Ectodermal cell (in vitro differentiated cells): ENCODE data around the gene DCAF15. TPM values are rescaled to one million over a fixed set of nuclear protein-coding genes. Genes with fewer than 3 reads are reported as not detected.

Experiments used
- H3K27ac ChIP-seq: 2 replicates; pipeline ENCODE4 v1.7.0; 2013; ENCODE audit warnings: mild to moderate bottlenecking, low read depth, low read length; ENCODE audit not compliant: insufficient read depth, poor library complexity, severe bottlenecking
- H3K27me3 ChIP-seq: 2 replicates; pipeline ENCODE4 v1.7.0; 2013; ENCODE audit warnings: mild to moderate bottlenecking, low read length; ENCODE audit not compliant: insufficient read depth, control insufficient read depth, poor library complexity, severe bottlenecking
- H3K36me3 ChIP-seq: one replicate; pipeline ENCODE4 v1.7.0; 2013; ENCODE audit warnings: low read length; ENCODE audit not compliant: control insufficient read depth, insufficient read depth
- H3K4me1 ChIP-seq: one replicate; pipeline ENCODE4 v1.7.0; 2013; ENCODE audit warnings: low read length; ENCODE audit not compliant: control insufficient read depth, insufficient read depth
- H3K4me3 ChIP-seq: 2 replicates; pipeline ENCODE4 v1.7.0; 2013; ENCODE audit warnings: low read depth, low read length, control low read depth; ENCODE audit not compliant: insufficient read depth
- H3K9me3 ChIP-seq: 2 replicates; pipeline ENCODE4 v1.7.0; 2013; ENCODE audit warnings: mild to moderate bottlenecking, low read length, moderate library complexity; ENCODE audit not compliant: control insufficient read depth
- WGBS, 2 experiments: methylation state at CpG; one replicate each; pipeline ENCODE4 v1.1.7; 2013; ENCODE audit warnings: missing lambda C conversion rate in 2 of 2; 5-methylcytosine and 5-hydroxymethylcytosine counted together
- polyA plus RNA-seq, 4 experiments: library from polyadenylated mRNA; stranded (reverse); fragments of 50-300 nt; gene quantifications; one replicate each; pipeline ENCODE4 v1.2.3, GENCODE V29; 2013

The DCAF15 gene, protein sequence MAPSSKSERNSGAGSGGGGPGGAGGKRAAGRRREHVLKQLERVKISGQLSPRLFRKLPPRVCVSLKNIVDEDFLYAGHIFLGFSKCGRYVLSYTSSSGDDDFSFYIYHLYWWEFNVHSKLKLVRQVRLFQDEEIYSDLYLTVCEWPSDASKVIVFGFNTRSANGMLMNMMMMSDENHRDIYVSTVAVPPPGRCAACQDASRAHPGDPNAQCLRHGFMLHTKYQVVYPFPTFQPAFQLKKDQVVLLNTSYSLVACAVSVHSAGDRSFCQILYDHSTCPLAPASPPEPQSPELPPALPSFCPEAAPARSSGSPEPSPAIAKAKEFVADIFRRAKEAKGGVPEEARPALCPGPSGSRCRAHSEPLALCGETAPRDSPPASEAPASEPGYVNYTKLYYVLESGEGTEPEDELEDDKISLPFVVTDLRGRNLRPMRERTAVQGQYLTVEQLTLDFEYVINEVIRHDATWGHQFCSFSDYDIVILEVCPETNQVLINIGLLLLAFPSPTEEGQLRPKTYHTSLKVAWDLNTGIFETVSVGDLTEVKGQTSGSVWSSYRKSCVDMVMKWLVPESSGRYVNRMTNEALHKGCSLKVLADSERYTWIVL
- polyA plus RNA-seq (2013, experiment 1 of 4) = 82.2 TPM
- polyA plus RNA-seq (2013, experiment 2 of 4) = 80.5 TPM
- polyA plus RNA-seq (2013, experiment 3 of 4) = 62.6 TPM
- 62.7 TPM for polyA plus RNA-seq (2013, experiment 4 of 4)

DNA sequence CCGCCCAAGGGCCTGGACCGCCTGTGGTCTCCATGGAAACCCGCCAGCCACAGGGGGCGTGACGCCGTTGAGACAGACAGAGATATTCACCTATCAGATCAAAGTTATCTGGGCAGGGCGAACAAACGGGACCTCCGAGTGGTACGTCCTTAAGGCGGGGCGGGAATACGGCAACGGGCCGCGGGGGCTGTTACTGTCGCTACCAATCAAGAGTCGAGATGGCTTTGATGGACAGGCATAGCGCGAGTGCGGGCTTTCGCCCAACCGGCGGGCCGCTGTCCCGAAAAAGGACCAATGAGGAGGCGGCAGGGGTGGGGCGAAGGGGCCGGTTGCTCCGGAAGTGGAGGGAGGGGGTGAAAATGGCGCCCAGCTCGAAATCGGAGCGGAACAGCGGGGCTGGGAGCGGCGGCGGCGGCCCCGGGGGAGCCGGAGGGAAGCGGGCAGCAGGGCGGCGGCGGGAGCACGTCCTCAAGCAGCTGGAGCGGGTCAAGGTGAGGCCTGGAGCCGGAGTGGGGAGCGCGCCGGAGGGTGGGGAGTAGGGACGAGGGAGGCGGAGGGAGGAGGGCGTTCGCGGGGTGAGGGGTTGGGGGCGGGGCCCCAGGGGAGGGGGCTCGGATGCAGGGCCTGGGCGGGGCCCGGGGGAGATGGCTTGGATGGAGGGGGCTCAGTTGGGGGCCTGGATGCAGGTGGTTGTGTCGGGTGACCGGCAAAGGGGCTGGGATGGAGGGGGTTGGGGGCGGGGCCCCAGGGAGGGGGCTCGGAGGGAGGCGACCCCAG is at the start of gene DCAF15:
TSS of gene DCAF15 (plus strand) at position 356 of the 777 bp plus-strand sequence. CDS start at position 360, 4 bp downstream.
- Histone ChIP-seq H3K27ac (peak within 1 kb of the TSS; percentile 95), H3K9me3 (no peaks in the 10 kb centered on the region), H3K36me3 (peaks cover 23% of the 10 kb centered on the region), H3K4me1 (peaks cover 4% of the 10 kb centered on the region), H3K4me3 (peak within 1 kb of the TSS; percentile 55), H3K27me3 (no peaks in the 10 kb centered on the region)
- 1% methylated on average over 55 to 63 of the region's 65 CpGs for WGBS, 2 experiments

DNA sequence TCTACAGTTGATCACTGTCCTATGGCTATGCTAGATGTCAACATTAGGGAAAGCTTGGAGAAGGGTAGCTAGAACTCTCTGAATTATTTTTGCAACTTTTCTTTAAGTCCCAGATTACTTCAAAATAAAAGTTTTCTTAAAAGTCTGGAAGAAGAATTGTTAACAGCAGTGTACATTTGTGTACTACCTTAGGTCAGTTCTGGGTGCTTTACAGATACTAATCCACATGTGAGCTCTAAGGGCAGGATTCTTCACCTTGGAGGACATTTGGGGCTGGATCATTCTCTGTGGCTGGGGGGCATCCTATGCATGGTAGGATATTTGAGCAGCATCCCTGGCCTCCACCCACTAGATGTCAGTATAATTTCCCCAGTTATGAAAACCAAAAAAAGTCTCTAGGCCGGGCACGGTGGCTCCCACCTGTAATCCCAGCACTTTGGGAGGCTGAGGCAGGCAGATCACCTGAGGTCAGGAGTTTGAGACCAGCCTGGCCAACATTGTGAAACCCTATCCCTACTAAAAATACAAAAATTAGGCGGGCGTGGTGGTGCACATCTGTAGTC is 49.2 kb upstream of the DCAF15 start:
- H3K27ac ChIP-seq = no peak overlapping the region
- H3K4me3 ChIP-seq = no peak overlapping the region
- WGBS, 2 experiments = 81 to 83% methylated on average over 4 of the region's 4 CpGs
- H3K36me3 ChIP-seq = no peaks in the 10 kb centered on the region
- no peaks in the 10 kb centered on the region for H3K9me3 ChIP-seq
- H3K4me1 ChIP-seq = no peaks in the 10 kb centered on the region
- peaks cover 9% of the 10 kb centered on the region for H3K27me3 ChIP-seq

DNA sequence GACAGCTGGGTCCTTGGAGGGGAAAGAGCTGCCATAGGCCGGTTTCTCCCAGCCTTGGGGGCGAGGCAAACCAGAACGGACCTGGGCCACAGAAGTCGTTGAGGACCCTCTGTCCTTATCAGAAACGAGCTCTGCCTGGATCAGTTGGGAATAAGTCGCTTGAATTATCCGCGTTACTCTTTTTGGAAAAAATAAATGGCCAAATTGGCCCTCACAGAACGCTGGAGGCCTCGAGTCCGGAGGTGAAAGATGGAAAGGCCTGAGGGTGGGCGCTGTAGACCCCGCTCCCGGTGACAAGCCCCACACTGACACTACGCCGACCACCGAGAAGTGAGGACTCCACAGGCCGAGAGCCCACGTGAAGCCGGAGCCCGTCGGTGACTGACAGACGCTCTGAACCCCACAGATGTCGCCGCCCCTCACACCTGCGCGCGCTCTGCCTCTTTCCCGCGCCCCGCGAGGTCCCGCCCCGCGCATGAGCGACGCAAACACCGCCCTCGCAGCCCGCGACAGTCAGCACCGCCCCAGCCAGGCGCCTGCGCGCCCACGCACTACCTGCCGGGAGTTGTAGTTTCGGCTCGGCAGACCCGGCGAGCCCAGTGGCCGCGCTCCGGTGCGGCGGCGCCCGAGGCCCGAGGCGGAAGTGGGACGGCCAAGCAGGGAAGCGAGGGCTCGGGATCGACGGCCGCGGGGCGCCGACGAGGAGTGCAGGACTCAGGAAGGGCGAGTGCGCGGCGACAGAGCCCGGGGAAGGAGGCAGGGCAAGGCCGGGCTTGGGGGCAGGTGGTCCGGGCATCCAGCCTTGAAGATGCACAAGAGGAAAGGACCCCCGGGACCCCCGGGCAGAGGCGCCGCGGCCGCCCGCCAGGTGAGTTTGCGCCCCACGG is 46.4 kb upstream of the DCAF15 start, which contains the start of the genes BRME1 and CC2D1A:
TSS of gene BRME1 (minus strand) at position 484 of the 887 bp plus-strand sequence. CDS start 1,225 bp downstream, outside the sequence.
TSS of gene CC2D1A (plus strand) at position 568 of the 887 bp plus-strand sequence. CDS start at position 809, 241 bp downstream.
- 14% methylated on average over 86 of the region's 86 CpGs for WGBS, 2 experiments
- Histone ChIP-seq H3K27me3 (peaks cover 9% of the 10 kb centered on the region), H3K27ac (no peak within 1 kb of the TSS), H3K4me3 (peak within 1 kb of the TSS; percentile 72), H3K4me1 (no peaks in the 10 kb centered on the region), H3K9me3 (no peaks in the 10 kb centered on the region), H3K36me3 (no peaks in the 10 kb centered on the region)

DNA sequence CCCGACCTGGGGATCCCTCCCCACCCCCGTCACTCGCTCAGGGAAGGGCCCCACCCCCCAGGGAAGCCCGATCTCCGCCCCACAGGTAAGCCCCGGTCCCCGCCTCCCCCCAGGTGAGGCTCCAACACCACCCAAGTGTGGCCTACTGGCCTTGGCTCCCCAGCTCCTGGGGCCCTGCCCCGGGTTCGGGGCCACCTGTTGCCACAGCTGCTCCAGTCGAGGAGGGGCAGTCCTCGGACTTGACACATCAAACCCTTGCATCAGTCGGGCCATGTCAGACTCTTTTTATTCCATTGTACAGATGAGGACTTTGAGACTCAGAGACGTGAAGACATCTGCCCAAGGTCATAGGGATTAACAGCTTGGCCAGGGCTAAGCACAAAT is 45.8 kb upstream of the DCAF15 start:
- Histone ChIP-seq H3K4me1 (no peaks in the 10 kb centered on the region), H3K36me3 (no peaks in the 10 kb centered on the region), H3K27me3 (peaks cover 9% of the 10 kb centered on the region), H3K9me3 (no peaks in the 10 kb centered on the region), H3K4me3 (peak overlapping the region; percentile 72), H3K27ac (no peak overlapping the region)
- 17 to 20% methylated on average over 13 of the region's 13 CpGs for WGBS, 2 experiments

DNA sequence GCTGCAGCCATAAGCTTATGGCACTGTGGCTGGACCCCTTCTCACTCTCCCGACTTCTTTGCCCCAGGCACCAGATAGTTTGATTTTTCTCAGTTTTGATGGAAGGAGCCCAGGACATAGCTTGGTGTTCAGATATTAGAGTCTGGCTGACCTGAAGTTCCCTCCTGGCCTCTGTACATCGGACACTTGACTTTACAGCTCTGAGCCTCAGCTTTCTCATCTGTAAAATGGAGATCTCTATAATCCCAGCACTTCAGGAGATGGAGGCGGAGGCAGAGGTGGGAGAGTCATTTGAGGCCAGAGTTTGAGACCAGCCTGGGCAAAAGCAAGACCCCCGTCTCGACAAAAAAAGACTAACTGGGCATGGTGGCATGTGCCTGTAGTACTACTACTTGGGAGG is 45.4 kb upstream of the DCAF15 start:
- H3K27me3 ChIP-seq = peaks cover 9% of the 10 kb centered on the region
- H3K4me3 ChIP-seq = peak overlapping the region; percentile 72
- no peaks in the 10 kb centered on the region for H3K9me3 ChIP-seq
- H3K4me1 ChIP-seq = no peaks in the 10 kb centered on the region
- no peaks in the 10 kb centered on the region for H3K36me3 ChIP-seq
- H3K27ac ChIP-seq = no peak overlapping the region
- WGBS, 2 experiments = 94 to 96% methylated on average over 5 of the region's 5 CpGs

DNA sequence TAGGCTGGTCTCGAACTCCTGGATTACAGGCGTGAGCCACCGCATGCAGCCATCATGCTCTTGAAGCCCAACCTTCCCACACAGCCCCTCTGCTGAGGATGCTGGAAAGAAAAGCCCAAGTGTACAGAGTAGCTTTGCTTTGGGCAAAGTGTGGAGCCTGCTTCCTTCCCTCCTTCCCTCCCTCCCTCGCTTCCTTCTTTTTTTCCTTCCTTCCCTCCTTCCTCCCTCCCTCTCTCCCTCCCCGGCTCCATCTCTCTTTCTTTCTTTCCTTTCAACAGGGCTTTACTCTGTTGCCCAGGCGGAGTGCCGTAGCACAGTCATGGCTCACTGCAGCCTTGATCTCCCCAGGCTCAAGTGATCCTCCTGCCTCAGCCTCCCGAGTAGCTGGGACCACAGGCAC is 43.6 kb upstream of the DCAF15 start:
- Histone ChIP-seq H3K4me1 (no peaks in the 10 kb centered on the region), H3K27ac (no peak overlapping the region), H3K4me3 (no peak overlapping the region), H3K27me3 (peaks cover 9% of the 10 kb centered on the region), H3K9me3 (no peaks in the 10 kb centered on the region), H3K36me3 (peaks cover 3% of the 10 kb centered on the region)
- 88 to 93% methylated on average over 8 of the region's 8 CpGs for whole genome bisulfite sequencing, 2 experiments

DNA sequence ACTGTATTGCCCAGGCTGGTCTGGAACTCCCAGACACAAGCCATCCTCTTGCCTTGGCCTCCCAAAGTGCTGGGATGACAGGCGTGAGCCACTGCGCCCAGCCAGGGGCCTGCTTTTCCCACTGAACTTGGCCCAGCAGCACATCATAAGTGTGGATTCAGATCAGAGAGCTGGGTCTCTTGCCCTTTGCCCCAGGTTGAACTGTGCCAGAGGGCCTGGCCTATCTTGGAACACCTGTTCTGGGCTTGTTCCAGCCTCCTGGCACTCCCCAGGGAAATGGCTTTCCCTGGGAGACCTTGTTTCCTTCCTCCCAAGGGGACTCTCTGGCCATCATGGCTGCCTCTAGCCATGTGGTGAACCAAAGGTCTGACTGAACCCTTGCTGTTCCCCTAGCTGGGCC is 42.9 kb upstream of the DCAF15 start:
- no peaks in the 10 kb centered on the region for H3K9me3 ChIP-seq
- H3K4me3 ChIP-seq = no peak overlapping the region
- WGBS, 2 experiments = 94 to 96% methylated on average over 2 of the region's 2 CpGs
- H3K4me1 ChIP-seq = no peaks in the 10 kb centered on the region
- peaks cover 3% of the 10 kb centered on the region for H3K36me3 ChIP-seq
- H3K27ac ChIP-seq = no peak overlapping the region
- H3K27me3 ChIP-seq = peaks cover 9% of the 10 kb centered on the region

DNA sequence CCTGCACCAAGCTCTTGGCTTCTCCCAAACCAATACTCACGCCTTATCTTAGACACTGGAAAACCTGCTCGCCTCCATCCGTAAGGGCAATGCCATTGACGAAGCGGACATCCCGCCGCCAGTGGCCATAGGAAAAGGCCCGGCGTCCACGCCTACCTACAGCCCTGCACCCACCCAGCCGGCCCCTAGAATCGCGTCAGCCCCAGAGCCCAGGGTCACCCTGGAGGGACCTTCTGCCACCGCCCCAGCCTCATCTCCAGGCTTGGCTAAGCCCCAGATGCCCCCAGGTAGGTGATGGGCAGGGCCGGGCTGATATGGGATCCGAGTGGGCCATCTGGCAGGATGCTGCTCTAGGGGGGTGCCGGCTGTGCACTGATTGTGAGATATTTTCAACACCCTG is 39.0 kb upstream of the DCAF15 start:
- peaks cover 18% of the 10 kb centered on the region for H3K36me3 ChIP-seq
- H3K9me3 ChIP-seq = no peaks in the 10 kb centered on the region
- no peak overlapping the region for H3K4me3 ChIP-seq
- H3K27ac ChIP-seq = no peak overlapping the region
- no peaks in the 10 kb centered on the region for H3K4me1 ChIP-seq
- WGBS, 2 experiments = 95% methylated on average over 17 of the region's 17 CpGs
- H3K27me3 ChIP-seq = no peaks in the 10 kb centered on the region

DNA sequence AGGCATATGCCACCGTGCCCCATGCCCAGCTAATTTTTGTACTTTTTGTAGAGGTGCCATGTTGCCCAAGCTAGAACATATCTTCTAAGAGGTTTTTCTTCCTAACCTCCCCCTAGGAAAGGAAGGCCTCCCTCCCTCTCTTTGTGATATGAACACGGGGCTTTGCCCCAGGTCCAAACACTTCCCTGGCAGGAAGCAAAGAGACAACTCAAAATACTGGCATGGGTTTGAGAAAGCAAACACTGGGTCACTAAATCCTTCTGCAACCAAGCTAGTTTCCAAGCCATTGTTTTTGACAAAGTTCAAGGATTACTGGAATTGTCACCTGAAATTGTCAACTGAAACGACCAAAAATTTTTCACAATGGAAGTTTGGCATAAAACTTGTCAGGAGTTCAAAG is 37.5 kb upstream of the DCAF15 start:
- Histone ChIP-seq H3K27ac (no peak overlapping the region), H3K9me3 (no peaks in the 10 kb centered on the region), H3K4me3 (no peak overlapping the region), H3K27me3 (no peaks in the 10 kb centered on the region), H3K36me3 (peaks cover 24% of the 10 kb centered on the region), H3K4me1 (no peaks in the 10 kb centered on the region)
- 93 to 95% methylated on average over 3 of the region's 3 CpGs for WGBS, 2 experiments
